Gastroesophageal sphincter (tissue), 4 donors: Measurements from ENCODE around the gene LRPAP1. TPM values are rescaled to one million over a fixed set of nuclear protein-coding genes. Genes with fewer than 3 reads are reported as not detected.

ENCODE experiments used
- ATAC-seq: fragments of 150-250 bp; one replicate; pipeline ENCODE4 v1.9.1; 2016; ENCODE audit warnings: mild to moderate bottlenecking, moderate library complexity
- H3K27ac ChIP-seq, 4 donors: fragments of 200-600 bp; sonication (generic) in 3 of 4; 1 replicate in 3 of 4; 2 replicates in 1 of 4; pipeline ENCODE4 v1.5.1; 2016 to 2019
- H3K27me3 ChIP-seq: fragments of 200-600 bp; sonication (generic); one replicate; pipeline ENCODE4 v1.5.1; 2019
- H3K36me3 ChIP-seq, 2 donors: fragments of 200-600 bp; sonication (generic); one replicate each; pipeline ENCODE4 v1.5.1; 2019; ENCODE audit warnings: control low read depth in 1 of 2
- H3K4me1 ChIP-seq, 3 donors: fragments of 200-600 bp; sonication (generic); 1 replicate in 2 of 3; 2 replicates in 1 of 3; pipeline ENCODE4 v1.5.1; 2016 to 2019; ENCODE audit warnings: control low read depth in 2 of 3
- H3K4me3 ChIP-seq, 2 donors: fragments of 200-600 bp; sonication (generic); one replicate each; pipeline ENCODE4 v1.5.1; 2019; ENCODE audit warnings: mild to moderate bottlenecking in 1 of 2, moderate library complexity in 1 of 2
- H3K9me3 ChIP-seq, 3 donors: fragments of 200-600 bp; sonication (generic); one replicate each; pipeline ENCODE4 v1.5.1; 2017 to 2019; ENCODE audit warnings: control low read depth in 2 of 3
- CTCF ChIP-seq, 4 experiments: fragments of 200-600 bp in 2 of 4; fragments of 450-650 bp in 2 of 4; sonication (generic) in 1 of 4; IDR thresholded peaks; one replicate each; pipeline ENCODE4 v1.5.1; 2017 to 2019; ENCODE audit warnings: antibody characterized with exemption in 4 of 4, mild to moderate bottlenecking in 2 of 4, moderate library complexity in 2 of 4
- EP300 ChIP-seq: sonication (generic); formaldehyde crosslinking; IDR thresholded peaks from one replicate; pipeline ENCODE4 v1.6.1; 2017; ENCODE audit warnings: antibody characterized with exemption, mild to moderate bottlenecking
- POLR2A ChIP-seq, 2 donors: fragments of 450-650 bp; IDR thresholded peaks; one replicate each; pipeline ENCODE4 v1.6.1; 2017; ENCODE audit warnings: antibody characterized with exemption in 2 of 2, mild to moderate bottlenecking in 2 of 2, moderate library complexity in 1 of 2
- POLR2AphosphoS5 ChIP-seq: sonication (generic); formaldehyde crosslinking; IDR thresholded peaks from one replicate; pipeline ENCODE4 v1.6.1; 2017; ENCODE audit warnings: antibody characterized with exemption
- WGBS, 2 donors: methylation state at CpG; one replicate each; pipeline ENCODE4 v1.1.5; 2018; ENCODE audit warnings: low coverage in 1 of 2; 5-methylcytosine and 5-hydroxymethylcytosine counted together
- total RNA-seq, 4 donors: library from RNA; depleted of rRNA; stranded (reverse); fragments of >200 nt; gene quantifications; one replicate each; pipeline ENCODE4 v1.1.0, GENCODE V29; 2016

Gene LRPAP1
- total RNA-seq, 4 donors from 2014 or later, result 180 to 267 (median 201) TPM

GRCh38 chr4:3477750-3478430 lies 54.3 kb downstream of the LRPAP1 start:
- Histone ChIP-seq H3K27ac (no peak overlapping the region), H3K9me3 (no peaks in the 10 kb centered on the region), H3K36me3 (no peaks in the 10 kb centered on the region), H3K4me3 (no peak overlapping the region), H3K27me3 (peaks cover 78% of the 10 kb centered on the region), H3K4me1 (peaks cover 0 to 11% (median 0%) of the 10 kb centered on the region in 3 donors)
- no peak for TF ChIP-seq POLR2A (IDR thresholded peaks at IDR 0.05)
- TF ChIP-seq EP300, result no peak
- TF ChIP-seq CTCF (IDR thresholded peaks at IDR 0.05), result no peak
- no peak for TF ChIP-seq POLR2AphosphoS5
- ATAC-seq, result no peak
- no CpG with 5 or more reads among the region's 23 CpGs for WGBS, 2 donors

GRCh38 chr4:3476936-3477749 lies 55.1 kb downstream of the LRPAP1 start:
- peaks cover 78% of the 10 kb centered on the region for H3K27me3 ChIP-seq
- no peak for ATAC-seq
- 90% methylated on average over 2 of the region's 27 CpGs; no CpG with 5 or more reads in 1 of the 2 donors for WGBS, 2 donors

GRCh38 chr4:3476341-3476747 lies 55.9 kb downstream of the LRPAP1 start:
- Histone ChIP-seq H3K4me3 (no peak overlapping the region), H3K36me3 (no peaks in the 10 kb centered on the region), H3K27me3 (peaks cover 78% of the 10 kb centered on the region), H3K27ac (no peak overlapping the region), H3K4me1 (peaks cover 0 to 11% (median 0%) of the 10 kb centered on the region in 3 donors), H3K9me3 (no peaks in the 10 kb centered on the region)
- 83% methylated on average over 7 of the region's 22 CpGs; no CpG with 5 or more reads in 1 of the 2 donors for WGBS, 2 donors
- no peak for ATAC-seq
- TF ChIP-seq POLR2A (IDR thresholded peaks at IDR 0.05) (no peak), POLR2AphosphoS5 (no peak), CTCF (IDR thresholded peaks at IDR 0.05) (no peak), EP300 (no peak)

More at GRCh38 chr4:3476936-3477749, 55.1 kb downstream of the LRPAP1 start:
- H3K9me3 ChIP-seq, result no peaks in the 10 kb centered on the region
- H3K36me3 ChIP-seq, result no peaks in the 10 kb centered on the region
- TF ChIP-seq POLR2A (IDR thresholded peaks at IDR 0.05), result no peak
- no peak for TF ChIP-seq EP300
- TF ChIP-seq POLR2AphosphoS5, result no peak
- no peak for TF ChIP-seq CTCF (IDR thresholded peaks at IDR 0.05)
- no peak overlapping the region for H3K4me3 ChIP-seq
- peaks cover 0 to 11% (median 0%) of the 10 kb centered on the region in 3 donors for H3K4me1 ChIP-seq
- no peak overlapping the region for H3K27ac ChIP-seq

GRCh38 chr4:3475713-3476260 lies 56.4 kb downstream of the LRPAP1 start:
- Histone ChIP-seq H3K27me3 (peaks cover 75% of the 10 kb centered on the region), H3K4me1 (peaks cover 0 to 8% (median 0%) of the 10 kb centered on the region in 3 donors), H3K27ac (no peak overlapping the region), H3K9me3 (no peaks in the 10 kb centered on the region), H3K4me3 (no peak overlapping the region), H3K36me3 (no peaks in the 10 kb centered on the region)
- WGBS, 2 donors, result 80% methylated on average over 3 of the region's 22 CpGs; no CpG with 5 or more reads in 1 of the 2 donors
- TF ChIP-seq CTCF (IDR thresholded peaks at IDR 0.05) (no peak), EP300 (no peak), POLR2AphosphoS5 (no peak), POLR2A (IDR thresholded peaks at IDR 0.05) (no peak)
- ATAC-seq, result no peak
